ENCODE data around the gene NOLC1.

The NOLC1 gene

DNA sequence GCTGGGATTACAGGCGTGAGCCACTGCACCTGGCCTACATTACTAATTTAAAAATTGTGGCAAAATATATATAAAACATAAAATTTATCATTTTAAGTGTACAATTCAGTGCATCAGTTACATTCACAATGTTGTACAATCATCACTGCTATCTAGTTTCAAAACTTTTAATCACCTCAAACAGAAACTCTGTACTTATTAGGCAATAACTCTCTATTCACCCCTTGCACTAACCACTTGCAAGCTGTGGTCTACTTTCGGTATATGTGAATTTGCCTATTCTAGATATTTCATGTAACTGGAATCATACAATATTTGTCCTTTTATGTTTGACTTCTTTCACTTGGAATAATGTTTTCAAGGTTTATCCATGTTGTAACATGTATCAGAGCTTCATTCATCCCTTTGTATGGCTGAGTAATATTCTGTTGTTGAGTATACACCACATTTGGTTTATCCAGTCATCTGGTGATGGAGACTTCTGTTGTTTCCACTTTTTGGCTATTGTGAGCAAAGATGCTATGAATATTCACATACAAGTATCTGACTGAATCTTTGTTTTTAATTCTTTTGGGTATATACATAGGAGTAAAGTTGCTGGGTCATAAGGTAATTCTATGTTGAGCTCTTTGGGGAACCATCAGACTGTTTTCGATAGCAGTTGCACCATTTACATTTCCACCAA is 59.6 kb downstream of the NOLC1 start:
- no peak for DNase-seq
